ENCODE data around the gene GPAT2. TPM values are rescaled to one million over a fixed set of nuclear protein-coding genes. Genes with fewer than 3 reads are reported as not detected.
"Not testable (repeated sequence)": the region's sequence is repeated elsewhere in the genome, so short reads cannot be mapped to it uniquely, and the experiment has no call there.

The GPAT2 gene, protein sequence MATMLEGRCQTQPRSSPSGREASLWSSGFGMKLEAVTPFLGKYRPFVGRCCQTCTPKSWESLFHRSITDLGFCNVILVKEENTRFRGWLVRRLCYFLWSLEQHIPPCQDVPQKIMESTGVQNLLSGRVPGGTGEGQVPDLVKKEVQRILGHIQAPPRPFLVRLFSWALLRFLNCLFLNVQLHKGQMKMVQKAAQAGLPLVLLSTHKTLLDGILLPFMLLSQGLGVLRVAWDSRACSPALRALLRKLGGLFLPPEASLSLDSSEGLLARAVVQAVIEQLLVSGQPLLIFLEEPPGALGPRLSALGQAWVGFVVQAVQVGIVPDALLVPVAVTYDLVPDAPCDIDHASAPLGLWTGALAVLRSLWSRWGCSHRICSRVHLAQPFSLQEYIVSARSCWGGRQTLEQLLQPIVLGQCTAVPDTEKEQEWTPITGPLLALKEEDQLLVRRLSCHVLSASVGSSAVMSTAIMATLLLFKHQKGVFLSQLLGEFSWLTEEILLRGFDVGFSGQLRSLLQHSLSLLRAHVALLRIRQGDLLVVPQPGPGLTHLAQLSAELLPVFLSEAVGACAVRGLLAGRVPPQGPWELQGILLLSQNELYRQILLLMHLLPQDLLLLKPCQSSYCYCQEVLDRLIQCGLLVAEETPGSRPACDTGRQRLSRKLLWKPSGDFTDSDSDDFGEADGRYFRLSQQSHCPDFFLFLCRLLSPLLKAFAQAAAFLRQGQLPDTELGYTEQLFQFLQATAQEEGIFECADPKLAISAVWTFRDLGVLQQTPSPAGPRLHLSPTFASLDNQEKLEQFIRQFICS
- total RNA-seq (2016; rRNA removed; fragmentation: Illumina TruSeq; extraction: Trizol) (not detected in 2 replicates), polyA plus RNA-seq (2011; rRNA removed) (not detected in 2 replicates), polyA minus RNA-seq (2011; rRNA and poly(A)+ RNA removed; ENCODE audit: low replicate concordance) (not detected in 2 replicates), Bru-seq, nascent RNA (not detected), BruChase-seq, experiment 1, labeled RNA remaining after a 6-hour chase (not detected), BruChase-seq, experiment 2, labeled RNA remaining after a 2-hour chase (not detected)
- total RNA-seq (2016; cell fraction: cytosol; rRNA removed; fragmentation: Illumina TruSeq; extraction: Trizol; ENCODE audit: low read depth): not detected in 2 replicates
- total RNA-seq (2016; cell fraction: insoluble cytoplasmic fraction; rRNA removed; fragmentation: Illumina TruSeq; extraction: Trizol): not detected in 2 replicates
- total RNA-seq (2016; cell fraction: membrane; rRNA removed; fragmentation: Illumina TruSeq; extraction: Trizol): not detected in 2 replicates
- not detected in 2 replicates for total RNA-seq (2016; cell fraction: nucleus; rRNA removed; fragmentation: Illumina TruSeq; extraction: Trizol)
- polyA plus RNA-seq (2011; cell fraction: cytosol; rRNA removed): not detected in 2 replicates
- polyA plus RNA-seq (2011; cell fraction: nucleus; rRNA removed): not detected in 2 replicates
- not detected in 2 replicates for polyA plus RNA-seq (2012)
- not detected in 2 replicates for polyA plus RNA-seq (2016; cell fraction: cytosol; fragmentation: Illumina TruSeq; extraction: Trizol; ENCODE audit: low read depth)
- not detected in 2 replicates for polyA plus RNA-seq (2016; cell fraction: insoluble cytoplasmic fraction; fragmentation: Illumina TruSeq; extraction: Trizol; ENCODE audit: low read depth)
- polyA plus RNA-seq (2016; cell fraction: membrane; fragmentation: Illumina TruSeq; extraction: Trizol; ENCODE audit: low read depth): not detected in 2 replicates
- polyA plus RNA-seq (2016; cell fraction: nucleus; fragmentation: Illumina TruSeq; extraction: Trizol; ENCODE audit: insufficient read depth, low read depth): not detected in 2 replicates
- not detected in 2 replicates for polyA minus RNA-seq (2011; cell fraction: cytosol; rRNA and poly(A)+ RNA removed)
- not detected in 2 replicates for polyA minus RNA-seq (2011; cell fraction: nucleus; rRNA and poly(A)+ RNA removed)
- long read RNA-seq, experiment 1: 0 reads
- long read RNA-seq, experiment 2: 0 reads

DNA sequence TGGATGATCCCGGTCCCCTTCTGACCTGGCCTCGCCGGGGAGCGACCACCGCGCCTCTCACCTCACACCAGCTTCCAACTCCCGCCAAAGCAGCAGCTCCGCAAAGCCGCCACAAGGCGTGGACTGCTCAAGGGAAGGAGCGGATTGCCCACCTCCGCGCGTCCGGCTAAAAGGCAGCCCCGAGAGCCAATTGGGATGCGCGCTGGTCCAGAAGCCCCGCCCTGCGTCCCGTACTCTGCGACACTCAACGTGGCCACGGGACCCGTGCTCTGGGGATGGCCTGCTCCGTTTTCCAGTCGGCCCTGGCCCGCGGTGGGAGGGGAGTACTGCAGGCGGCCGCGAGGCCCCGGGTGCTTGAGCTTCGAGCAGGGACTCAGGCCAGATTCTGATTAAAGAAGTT, at the start of gene GPAT2:
Gene GPAT2, minus strand, starts transcription at position 125 of the 400 bp plus-strand sequence. CDS start 2,557 bp downstream, outside the sequence.
- intact Hi-C loops (cut with micrococcal nuclease; ENCODE audit: unreplicated experiment); H3K9ac ChIP-seq (ENCODE audit: insufficient read depth, low read depth, low read length); H3K27me3 ChIP-seq (ENCODE audit: control insufficient read depth in 1 of 2, insufficient read depth in 2 of 2, low read length in 2 of 2); FAIRE-seq; H3K79me2 ChIP-seq (ENCODE audit: insufficient read depth, low read length); H3K4me1 ChIP-seq (ENCODE audit: insufficient read depth, low read length); H3K4me3 ChIP-seq (replicated peaks in 1 of 3; ENCODE audit: insufficient read depth in 1 of 3, low read depth in 2 of 3, low read length in 3 of 3); ATAC-seq; DNase-seq (ENCODE audit: low spot score); H3K9me3 ChIP-seq (ENCODE audit: low read length); BruUV-seq (replicated peaks); H2AFZ ChIP-seq (ENCODE audit: low read length); CTCF ChIA-PET (ENCODE audit: low intra/inter-chr PET ratio, low total read pairs); POLR2A ChIA-PET; H4K20me1 ChIP-seq (ENCODE audit: insufficient read depth, low read length); in situ Hi-C loops (cut with HindIII; ENCODE audit: extremely low pct_ligation_motif_present, low pct_unique_long_range_greater_than_20kb); H3K4me2 ChIP-seq (ENCODE audit: low read depth, low read length); H3K36me3 ChIP-seq (replicated peaks in 1 of 2; ENCODE audit: control insufficient read depth in 1 of 2, insufficient read depth in 2 of 2, low read length in 2 of 2); H3K27ac ChIP-seq (ENCODE audit: extremely low read length, insufficient read depth, low read length): not testable (repeated sequence)
- no CpG with 5 or more reads among the region's 34 CpGs for WGBS (ENCODE audit: low lambda C conversion rate)

All from HepG2 (cell line).